Neural crest cell (in vitro differentiated cells): ENCODE data around the gene OR1K1. TPM values are rescaled to one million over a fixed set of nuclear protein-coding genes. Genes with fewer than 3 reads are reported as not detected.
A peak's percentile ranks its signal among the peaks of the same experiment; 100 is the strongest.

Experiments used
- DNase-seq: peaks from one replicate; pipeline ENCODE4 v3.0.0; 2021; ENCODE audit warnings: low read depth, mixed read lengths, low spot score
- H3K27ac Mint-ChIP-seq: one replicate; pipeline ENCODE4 v1.8.0; 2021; ENCODE audit warnings: mild to moderate bottlenecking, mixed read lengths; ENCODE audit not compliant: unreplicated experiment
- H3K27me3 Mint-ChIP-seq: 2 replicates; pipeline ENCODE4 v1.8.0; 2021; ENCODE audit warnings: low read depth, mild to moderate bottlenecking, mixed read lengths
- H3K36me3 Mint-ChIP-seq: 2 replicates; pipeline ENCODE4 v1.8.0; 2021; ENCODE audit warnings: low read depth, mild to moderate bottlenecking, mixed read lengths
- H3K4me1 Mint-ChIP-seq: 2 replicates; pipeline ENCODE4 v1.8.0; 2021; ENCODE audit warnings: mixed read lengths
- H3K4me3 Mint-ChIP-seq: one replicate; pipeline ENCODE4 v1.8.0; 2021; ENCODE audit warnings: mild to moderate bottlenecking, mixed read lengths
- H3K9me3 Mint-ChIP-seq: 2 replicates; pipeline ENCODE4 v1.8.0; 2021; ENCODE audit warnings: mixed read lengths
- total RNA-seq: library from RNA; stranded (reverse); gene quantifications from 2 replicates; pipeline ENCODE4 v1.2.1, GENCODE V29; 2021
- TF ChIP-seq, protein P1 (sequence below): fragments of 200-600 bp; sonication (generic); conservative IDR thresholded peaks from 2 replicates; pipeline ENCODE4 v1.5.0; 2021; ENCODE audit warnings: antibody characterized with exemption, mild to moderate bottlenecking

OR1K1 gene
- total RNA-seq, 1 donor from 2014 or later, result not detected

DNA sequence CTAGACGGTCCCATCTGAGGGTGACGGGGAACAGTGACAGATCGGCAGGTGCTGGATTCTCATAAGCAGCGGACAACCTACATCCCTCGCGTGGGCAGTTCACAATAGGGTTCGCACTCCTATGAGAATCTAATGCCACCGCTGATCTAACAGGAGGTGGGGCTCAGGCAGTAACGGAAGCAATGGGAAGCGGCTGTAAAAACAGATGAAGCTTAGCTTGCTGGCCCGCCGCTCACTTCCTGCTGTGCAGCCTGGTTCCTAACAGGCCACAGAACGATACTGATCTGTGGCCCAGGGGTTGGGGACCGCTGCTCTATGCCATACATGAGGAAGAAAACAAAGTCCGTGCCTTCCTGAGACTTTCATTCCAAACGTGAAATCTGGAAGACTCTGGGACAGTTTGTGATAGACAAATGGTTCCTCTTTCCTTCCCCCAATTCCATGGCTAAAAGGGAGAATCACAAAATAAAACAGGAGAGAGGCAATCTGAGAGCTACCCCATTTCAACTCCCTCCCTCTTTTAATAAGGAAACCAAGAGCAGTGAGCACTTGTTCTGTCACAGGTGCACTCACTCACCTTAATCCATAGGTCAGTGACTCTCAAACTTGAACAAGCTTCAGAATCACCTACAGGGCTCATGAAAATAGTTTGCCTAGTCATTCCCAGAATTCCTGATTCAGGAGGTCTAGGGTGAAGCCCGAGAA, 16.4 kb downstream of the OR1K1 start:
- Mint-ChIP-seq H3K9me3 (no peaks in the 10 kb centered on the region), H3K4me1 (no peaks in the 10 kb centered on the region), H3K27me3 (no peaks in the 10 kb centered on the region), H3K36me3 (peaks cover 5% of the 10 kb centered on the region), H3K27ac (no peak overlapping the region), H3K4me3 (no peak overlapping the region)
- DNase-seq, result no peak
- TF ChIP-seq, protein P1, sequence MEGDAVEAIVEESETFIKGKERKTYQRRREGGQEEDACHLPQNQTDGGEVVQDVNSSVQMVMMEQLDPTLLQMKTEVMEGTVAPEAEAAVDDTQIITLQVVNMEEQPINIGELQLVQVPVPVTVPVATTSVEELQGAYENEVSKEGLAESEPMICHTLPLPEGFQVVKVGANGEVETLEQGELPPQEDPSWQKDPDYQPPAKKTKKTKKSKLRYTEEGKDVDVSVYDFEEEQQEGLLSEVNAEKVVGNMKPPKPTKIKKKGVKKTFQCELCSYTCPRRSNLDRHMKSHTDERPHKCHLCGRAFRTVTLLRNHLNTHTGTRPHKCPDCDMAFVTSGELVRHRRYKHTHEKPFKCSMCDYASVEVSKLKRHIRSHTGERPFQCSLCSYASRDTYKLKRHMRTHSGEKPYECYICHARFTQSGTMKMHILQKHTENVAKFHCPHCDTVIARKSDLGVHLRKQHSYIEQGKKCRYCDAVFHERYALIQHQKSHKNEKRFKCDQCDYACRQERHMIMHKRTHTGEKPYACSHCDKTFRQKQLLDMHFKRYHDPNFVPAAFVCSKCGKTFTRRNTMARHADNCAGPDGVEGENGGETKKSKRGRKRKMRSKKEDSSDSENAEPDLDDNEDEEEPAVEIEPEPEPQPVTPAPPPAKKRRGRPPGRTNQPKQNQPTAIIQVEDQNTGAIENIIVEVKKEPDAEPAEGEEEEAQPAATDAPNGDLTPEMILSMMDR, result no peak

DNA sequence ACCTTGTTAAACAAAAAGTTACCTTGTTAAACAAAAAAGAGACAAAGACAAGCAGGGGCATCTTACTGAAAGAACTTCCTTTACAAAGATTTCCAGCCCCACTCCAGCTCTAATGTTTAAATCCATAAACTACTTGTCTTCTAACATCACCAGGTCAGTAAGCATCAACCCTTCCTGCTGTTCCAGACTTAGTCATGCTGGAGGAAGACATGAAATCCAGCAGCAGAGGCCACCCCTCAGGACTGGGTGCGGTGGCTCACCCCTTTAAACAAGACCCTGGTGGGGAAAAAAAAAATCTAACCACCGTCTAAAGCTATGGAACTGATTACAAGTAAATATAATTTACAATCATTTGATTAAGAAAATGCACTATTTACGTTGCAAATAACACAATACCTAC, 19.4 kb downstream of the OR1K1 start:
- Mint-ChIP-seq H3K36me3 (peaks cover 5% of the 10 kb centered on the region), H3K4me3 (no peak overlapping the region), H3K9me3 (no peaks in the 10 kb centered on the region), H3K27me3 (no peaks in the 10 kb centered on the region), H3K4me1 (no peaks in the 10 kb centered on the region), H3K27ac (no peak overlapping the region)
- no peak for DNase-seq
- TF ChIP-seq, protein P1, result no peak

DNA sequence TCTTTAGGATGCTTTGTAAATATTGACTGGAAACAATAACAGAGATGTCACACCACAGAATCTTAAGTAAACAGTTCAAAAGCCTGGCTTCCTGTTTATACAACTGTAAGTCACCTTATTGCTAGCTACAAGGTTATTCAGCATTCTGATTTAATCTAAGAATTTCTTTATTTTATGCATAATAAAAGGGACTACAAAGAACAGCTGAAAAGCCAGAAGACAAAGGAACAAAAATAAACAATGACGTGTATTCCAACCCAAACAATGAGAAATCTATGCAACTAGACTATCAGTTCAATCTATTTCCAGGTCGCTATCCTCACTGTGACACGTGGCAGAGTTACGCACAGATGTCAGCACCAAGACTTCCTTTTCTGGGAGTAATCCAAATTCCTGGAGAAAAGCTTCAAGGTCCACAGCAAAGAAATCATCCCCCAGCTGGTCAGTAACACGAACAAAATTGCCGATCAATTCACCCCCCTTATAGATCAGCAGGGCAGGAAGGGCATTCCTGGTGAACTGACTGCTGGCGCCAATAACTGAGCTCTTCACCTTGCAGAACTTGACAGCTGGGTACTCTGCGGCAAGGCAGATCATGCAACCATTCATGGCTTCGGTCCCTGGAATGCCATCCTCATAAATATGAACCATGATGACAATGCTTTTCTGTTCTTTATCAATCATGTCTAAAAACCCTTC, 20.0 kb downstream of the OR1K1 start:
- H3K4me3 Mint-ChIP-seq, result no peak overlapping the region
- H3K4me1 Mint-ChIP-seq, result no peaks in the 10 kb centered on the region
- no peaks in the 10 kb centered on the region for H3K9me3 Mint-ChIP-seq
- H3K36me3 Mint-ChIP-seq, result peaks cover 2% of the 10 kb centered on the region
- TF ChIP-seq, protein P1, result no peak
- no peak for DNase-seq
- H3K27me3 Mint-ChIP-seq, result no peaks in the 10 kb centered on the region
- peak overlapping the region; percentile 27 for H3K27ac Mint-ChIP-seq

DNA sequence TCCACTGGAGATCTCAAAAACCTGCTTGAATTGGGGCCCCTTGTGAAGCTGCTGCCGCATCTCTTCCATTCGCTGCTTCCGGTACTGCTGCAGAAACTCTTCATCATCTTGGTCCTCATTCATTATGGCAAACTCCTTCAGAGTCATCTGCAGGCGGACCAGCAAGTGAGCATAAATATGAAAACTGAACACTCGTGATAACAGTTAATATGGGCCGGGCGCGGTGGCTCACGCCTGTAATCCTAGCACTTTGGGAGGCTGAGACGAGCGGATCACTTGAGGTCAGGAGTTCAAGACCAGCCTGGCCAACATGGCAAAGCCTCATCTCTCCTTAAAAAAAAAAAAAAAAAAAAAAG, 20.5 kb downstream of the OR1K1 start:
- Mint-ChIP-seq H3K36me3 (peaks cover under 1% of the 10 kb centered on the region), H3K4me3 (no peak overlapping the region), H3K9me3 (no peaks in the 10 kb centered on the region), H3K27ac (no peak overlapping the region), H3K4me1 (no peaks in the 10 kb centered on the region), H3K27me3 (no peaks in the 10 kb centered on the region)
- TF ChIP-seq, protein P1, result no peak
- no peak for DNase-seq

DNA sequence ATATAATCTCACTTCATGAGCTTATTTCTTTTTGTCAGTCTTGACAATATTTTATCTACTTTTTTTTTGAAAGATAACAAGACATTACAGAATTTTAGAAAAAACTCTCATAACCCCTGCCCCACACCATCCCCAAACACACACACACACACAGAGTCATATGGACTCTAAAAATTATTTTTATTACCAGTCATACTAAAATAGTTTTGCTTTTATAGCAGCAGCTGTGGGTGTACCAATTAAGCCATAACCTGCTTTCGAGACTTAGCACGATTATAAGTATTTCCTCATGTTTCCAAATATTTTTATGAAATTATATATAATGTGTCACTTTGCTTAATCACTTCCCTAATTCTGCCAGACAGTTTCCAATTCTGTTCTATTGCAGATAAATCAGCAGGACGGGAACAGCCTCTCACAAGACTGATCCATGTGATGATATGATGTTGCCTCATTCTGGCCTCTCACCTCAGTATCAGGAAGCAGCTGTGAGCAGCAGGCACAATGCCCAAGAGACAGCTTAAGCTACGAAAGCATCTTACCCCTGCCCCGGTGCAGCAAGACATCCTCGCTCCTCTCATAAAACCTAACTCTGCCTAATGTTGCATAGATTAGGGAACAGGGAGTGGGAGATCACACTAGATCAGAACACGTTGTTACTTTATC, 21.5 kb downstream of the OR1K1 start:
- no peaks in the 10 kb centered on the region for H3K36me3 Mint-ChIP-seq
- TF ChIP-seq, protein P1, result no peak
- no peaks in the 10 kb centered on the region for H3K9me3 Mint-ChIP-seq
- no peak overlapping the region for H3K27ac Mint-ChIP-seq
- no peak overlapping the region for H3K4me3 Mint-ChIP-seq
- no peaks in the 10 kb centered on the region for H3K27me3 Mint-ChIP-seq
- no peak for DNase-seq
- H3K4me1 Mint-ChIP-seq, result peaks cover 5% of the 10 kb centered on the region
